Stimulated activated CD4-positive, alpha-beta T cell treated with anti-CD3 and anti-CD28 coated beads, TNF-alpha, amount 100 ng/mL, for 4 hours (primary cell): ENCODE data around the gene DUOXA2.
"Not testable (repeated sequence)": the region's sequence is repeated elsewhere in the genome, so short reads cannot be mapped to it uniquely, and the experiment has no call there.

ENCODE experiments used
- DNase-seq, 3 experiments: peaks; one replicate each; pipeline ENCODE4 v3.0.0-alpha.2; 2020; ENCODE audit warnings: low read depth in 3 of 3

DUOXA2 gene

DNA sequence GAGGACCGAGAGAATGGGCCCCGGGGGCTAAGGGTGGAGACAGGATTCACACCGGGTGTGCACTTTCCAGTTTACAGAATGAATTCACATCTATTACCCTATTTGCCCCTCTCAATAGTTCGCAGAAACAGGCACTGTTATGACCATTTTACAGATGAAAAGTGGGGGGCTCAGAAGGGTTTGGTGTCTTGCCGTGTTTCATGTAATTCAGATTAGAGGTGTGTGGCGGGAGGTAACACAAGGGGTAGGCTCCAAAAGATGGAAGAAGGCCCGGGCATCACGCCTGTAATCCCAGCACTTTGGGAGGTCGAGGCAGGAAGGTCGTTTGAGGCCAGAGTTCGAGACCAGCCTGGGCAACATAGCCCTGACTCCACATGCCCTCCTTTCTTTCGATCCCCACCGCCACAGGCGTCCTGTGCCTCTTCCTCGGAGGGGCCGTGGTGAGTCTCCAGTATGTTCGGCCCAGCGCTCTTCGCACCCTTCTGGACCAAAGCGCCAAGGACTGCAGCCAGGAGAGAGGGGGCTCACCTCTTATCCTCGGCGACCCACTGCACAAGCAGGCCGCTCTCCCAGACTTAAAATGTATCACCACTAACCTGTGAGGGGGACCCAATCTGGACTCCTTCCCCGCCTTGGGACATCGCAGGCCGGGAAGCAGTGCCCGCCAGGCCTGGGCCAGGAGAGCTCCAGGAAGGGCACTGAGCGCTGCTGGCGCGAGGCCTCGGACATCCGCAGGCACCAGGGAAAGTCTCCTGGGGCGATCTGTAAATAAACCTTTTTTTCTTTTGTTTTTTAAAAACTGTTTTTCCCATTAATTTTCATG is 3.4 kb downstream of the DUOXA2 start:
- no peak for DNase-seq

DNA sequence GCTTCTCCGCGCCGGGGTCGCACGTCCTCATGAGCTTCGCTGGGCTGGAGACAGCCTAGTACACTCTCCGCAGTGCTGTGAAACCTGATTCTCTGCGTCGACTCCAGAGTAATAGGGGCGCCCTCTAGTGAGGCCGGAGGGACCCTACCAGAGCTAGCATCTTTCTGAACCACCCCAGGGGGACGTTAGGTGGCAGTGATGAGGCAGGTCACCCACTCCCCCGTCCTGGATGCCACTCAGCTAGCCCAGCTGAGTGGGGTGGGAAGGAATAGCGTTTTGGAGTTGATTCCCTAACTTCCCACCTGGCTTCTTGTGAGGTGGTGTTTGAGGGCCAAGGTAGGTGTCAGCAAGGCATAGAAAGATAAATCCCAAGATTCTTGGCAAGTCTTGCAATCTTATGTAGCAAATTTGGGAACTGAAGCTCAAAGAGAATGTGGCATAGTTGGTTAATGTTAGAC is 4.0 kb downstream of the DUOXA2 start:
- DNase-seq, result peak; percentile 62 to 75 (median 65)

DNA sequence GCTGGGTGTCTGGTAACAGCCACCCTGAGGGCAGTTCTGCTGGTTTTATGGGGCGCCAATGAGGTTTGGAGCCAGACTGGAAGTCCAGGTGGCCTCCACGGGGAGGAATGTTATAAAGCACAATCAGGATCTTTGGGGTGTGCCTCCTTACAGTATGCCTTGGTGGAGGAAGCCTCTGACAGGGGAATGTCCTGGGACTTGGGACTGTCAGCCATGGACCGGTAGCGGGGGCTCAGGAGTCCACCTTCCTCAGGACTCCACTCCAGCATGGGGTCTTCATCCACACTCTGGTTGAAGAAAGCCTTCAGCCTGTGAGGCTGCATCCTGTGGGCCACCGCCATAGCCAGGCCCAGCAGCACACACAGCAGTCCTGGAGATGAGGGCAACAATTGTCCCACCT is 4.9 kb downstream of the DUOXA2 start:
- no peak for DNase-seq

DNA sequence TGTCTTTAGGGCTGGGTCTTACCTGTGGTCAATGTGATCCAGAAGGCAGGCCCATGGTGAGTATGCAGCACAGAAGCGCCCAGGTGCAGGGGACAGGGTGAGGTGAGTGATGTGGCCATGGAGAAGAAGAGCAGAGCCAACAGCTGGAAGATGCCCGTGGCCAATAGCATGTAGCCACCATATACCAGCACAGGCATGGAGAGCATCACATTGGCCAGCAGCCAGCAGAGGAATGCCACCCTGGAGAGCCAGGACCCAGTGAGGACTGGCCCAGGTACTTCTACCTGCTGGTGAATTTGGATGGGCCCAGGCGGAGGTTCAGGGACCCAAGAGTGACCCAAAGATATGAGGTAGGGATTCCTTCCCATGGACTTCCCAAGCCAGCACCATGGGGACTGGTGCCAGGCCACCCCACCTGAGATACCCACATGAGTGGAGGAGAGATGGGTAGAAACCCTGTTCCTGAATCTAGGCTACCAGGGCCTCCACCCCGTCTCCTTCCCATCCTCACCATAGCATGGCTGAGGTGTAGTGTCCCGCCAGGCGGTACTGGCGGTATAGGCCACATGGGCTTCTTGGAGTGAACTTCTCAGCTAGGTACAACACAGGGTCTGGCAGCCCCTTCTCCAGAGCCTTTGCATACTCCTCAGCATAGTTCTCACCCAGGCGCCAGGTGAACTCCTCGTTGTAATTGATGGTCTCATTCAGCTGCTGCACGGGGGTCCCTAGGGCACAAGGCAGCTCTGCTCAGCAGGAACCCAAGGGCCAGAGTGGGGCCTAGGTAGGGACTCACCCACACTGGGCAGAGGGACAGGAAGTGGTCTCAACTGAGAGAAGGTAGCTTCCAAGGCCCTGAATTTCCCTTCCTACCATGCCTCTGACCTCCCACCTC is 6.2 kb downstream of the DUOXA2 start:
- DNase-seq, result no peak

DNA sequence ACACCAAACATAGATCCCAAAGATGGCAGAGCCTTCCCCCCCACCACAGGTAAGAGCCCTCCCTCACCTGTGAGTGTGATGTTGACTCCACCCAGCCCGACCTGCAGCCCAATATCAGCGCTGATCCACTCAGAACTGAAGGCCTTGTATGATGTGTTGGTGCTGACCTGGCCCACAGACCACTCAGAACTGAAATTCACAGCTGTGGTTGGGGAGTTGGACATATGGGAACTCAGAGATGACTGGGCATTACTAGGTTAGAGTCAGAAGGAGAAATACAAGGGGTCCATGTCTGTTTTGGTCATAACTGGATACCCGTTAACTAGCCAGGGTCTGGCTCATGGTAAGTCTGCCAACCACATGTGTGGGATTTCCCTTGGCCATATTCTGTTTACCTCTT is 6.9 kb downstream of the DUOXA2 start:
- DNase-seq, result no peak

DNA sequence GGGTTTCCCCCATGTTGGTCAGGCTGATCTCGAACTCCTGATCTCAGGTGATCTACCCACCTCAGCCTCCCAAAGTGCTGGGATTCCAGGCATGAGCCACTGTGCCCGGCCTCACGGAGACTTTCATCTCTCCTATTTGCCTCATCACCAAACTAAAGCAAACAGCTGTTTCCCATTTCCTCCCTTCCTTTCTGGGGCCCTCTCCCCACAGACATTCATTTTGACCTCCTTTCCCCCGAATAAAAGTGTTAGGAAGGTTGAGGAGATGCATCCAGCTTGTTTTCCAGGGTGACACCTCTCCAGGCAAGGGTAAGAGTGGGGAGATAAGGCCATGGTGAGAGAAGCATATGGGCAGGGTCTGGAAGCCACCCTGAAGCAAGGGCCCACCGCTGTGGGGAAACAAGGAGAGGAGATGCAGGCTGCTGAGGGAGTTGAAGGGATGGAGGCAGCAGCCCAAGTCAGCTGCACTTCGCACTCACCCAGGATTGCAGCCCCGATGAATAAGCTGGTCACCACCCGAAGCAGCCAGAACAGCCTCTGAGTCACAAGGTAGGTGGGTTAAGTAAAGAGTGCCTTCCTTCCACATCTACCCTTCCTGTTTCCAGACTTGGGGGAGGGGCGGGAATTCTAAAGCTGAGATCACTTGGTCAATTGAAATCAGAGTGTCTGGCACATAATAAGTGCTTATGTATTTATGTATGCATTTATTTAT is 7.7 kb downstream of the DUOXA2 start:
- no peak for DNase-seq

DNA sequence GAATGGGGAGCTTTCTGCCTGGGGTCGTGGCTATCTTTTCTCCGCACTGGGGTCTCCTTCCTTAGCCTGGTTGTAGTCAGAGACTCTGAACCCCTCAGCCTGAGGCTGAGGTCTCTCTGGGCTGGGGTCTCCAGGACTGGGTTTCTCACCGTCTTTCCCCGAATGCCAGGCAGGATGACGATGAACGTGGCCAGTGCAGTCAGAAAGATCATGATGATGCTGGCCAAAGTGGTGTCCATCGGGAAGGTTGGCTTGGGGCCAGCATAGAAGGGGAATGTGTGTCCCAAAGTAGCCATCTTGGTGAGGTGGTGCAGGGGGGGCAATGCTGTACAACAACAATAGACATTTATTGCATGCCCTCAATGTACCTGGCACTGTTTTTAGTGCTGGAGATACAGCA is 8.6 kb downstream of the DUOXA2 start:
- no peak for DNase-seq

DNA sequence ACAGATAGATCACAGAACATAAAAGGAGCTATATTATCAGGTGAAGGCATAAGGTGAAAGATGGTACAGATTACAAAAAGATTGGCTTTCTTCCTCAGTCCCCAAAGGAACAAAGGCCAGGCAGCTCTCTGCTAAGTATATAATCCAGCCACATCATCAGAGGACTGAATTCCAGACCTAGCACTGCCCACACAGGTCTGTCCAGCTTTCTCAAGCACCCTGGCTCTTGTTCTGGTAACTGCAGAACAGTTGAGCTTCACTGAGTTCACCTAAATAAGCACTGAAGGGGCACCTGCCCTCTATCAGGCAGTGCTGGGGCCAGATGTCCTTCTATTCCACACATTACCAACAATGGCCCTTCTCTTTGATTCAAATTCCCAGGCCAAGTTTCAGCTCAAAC is 9.3 kb downstream of the DUOXA2 start:
- DNase-seq, result no peak

DNA sequence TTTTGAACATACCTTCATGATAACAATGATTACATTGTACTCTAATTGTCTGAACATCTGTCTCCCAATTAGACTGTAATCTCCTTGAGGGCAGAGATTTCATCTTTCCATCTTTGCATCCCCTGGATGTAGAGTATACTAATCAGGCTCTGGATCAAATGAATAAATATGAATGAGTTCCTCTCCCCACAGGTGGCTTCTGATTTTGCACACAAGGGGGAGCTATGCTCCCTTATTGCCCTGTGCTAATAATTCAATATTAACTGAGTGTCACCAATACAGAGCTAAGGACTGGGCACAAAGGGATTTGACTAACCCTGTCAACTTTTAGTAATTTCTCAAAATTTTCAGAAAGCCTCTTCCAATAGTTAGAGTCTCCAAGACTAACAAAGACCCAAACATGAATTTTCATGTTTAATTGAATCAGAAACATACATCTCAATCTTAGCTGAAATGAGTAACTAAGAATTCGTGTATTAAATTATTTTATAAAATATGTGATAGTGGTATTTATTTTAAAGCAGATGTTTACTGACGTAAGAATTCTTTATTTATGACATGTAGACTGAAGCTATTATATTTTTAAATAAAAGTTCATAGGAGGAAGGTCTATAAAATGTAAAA is 12.5 kb downstream of the DUOXA2 start:
- peak in 1 of 3 experiments; percentile 14 for DNase-seq

DNA sequence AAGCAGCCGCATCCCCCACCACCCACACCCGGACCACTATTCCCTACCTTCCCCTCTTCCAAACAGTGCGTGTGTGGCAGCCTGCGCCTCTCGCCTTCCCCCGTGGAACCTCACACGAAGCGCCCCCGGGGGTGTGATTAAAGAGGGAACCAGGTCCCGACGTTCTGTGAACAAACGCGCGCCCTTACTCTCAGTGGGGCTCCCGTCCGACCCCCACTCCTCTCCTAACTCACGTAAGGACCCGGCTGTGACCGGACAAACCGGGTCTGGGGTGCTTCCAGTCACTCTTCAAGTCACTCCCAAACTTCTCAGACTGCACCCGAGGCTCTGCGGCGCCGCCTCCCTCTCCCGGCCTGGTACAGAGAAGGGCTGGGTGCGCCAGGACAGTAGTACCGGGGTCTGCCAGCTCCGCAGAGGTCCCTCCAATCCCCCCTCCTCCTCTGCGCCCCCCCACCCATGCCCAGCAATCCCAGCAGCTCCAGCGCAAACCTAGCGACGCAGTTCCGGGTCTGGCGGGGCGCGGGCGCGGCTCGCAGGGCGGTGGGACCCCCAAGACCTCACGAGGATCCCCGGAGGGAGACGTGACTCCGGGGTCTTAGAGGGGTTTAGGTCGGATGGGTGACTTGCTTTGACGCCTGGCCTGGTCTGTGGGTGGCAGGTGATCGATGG is 15.0 kb downstream of the DUOXA2 start:
- DNase-seq, result no peak

DNA sequence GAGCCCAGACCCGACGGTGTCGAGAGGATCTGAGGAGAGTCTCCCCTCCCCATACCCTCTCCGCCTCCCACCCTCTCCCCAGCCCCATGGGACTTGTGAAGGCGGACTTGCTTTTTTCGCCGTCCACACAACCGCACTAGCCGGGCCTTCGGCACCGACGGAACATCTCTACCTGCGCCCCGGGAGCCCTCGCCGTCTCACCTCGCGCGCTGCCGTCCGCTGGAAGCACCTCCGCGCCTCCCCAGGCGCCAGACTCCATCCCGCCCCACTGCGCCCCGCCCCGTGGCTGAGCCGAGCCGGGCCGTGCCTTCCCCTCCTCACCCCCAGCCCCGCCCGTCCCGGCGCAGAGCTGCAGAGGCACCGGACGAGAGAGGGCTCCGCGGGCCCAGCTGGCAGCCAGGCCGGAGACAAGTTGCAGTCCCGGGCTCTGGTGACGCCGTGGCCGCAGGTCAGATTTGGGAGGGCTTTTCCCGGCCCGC is 15.6 kb downstream of the DUOXA2 start, which contains the start of the genes DUOX1 and DUOXA1:
Gene DUOX1 (plus strand): TSS at position 344 of the 479 bp plus-strand sequence. CDS start 1,973 bp downstream, outside the sequence.
Gene DUOXA1 (minus strand): TSS at position 229 of the 479 bp plus-strand sequence. CDS start 6,865 bp downstream, outside the sequence.
- DNase-seq, result no peak

DNA sequence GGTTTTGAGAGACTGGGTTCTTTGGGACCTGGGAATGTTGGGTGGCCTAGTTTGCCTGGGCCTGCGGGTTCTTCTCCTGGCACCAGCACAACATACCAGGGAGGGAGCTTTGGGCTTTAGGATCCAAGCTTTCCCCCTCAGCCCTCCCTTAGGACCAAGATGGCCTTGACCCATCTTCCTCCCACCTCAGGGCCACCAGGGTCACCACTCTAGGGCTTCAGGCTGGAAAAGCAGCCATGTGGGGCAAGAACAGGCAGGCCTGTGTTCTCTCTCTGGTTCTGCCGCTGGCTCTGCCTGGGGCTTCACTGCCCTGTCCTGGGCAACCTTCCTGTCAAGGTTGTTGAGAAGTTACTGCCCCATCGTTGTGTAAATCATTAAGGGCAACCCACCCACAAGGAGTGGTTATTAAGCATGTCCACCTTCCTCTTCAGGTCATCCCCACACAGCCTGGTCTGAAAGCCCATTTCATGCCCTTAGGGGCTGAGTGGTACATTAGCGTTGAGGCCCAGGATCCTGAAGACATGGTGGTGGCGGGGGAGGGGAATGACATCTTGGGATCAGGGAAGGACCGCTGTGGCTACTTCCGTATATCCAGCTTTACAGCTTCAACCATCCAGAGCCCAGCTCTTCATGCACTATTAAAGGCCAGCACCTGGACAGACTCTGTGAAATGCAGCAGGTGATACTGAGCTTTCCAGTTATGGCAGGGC is 16.3 kb downstream of the DUOXA2 start:
- DNase-seq, result no peak

DNA sequence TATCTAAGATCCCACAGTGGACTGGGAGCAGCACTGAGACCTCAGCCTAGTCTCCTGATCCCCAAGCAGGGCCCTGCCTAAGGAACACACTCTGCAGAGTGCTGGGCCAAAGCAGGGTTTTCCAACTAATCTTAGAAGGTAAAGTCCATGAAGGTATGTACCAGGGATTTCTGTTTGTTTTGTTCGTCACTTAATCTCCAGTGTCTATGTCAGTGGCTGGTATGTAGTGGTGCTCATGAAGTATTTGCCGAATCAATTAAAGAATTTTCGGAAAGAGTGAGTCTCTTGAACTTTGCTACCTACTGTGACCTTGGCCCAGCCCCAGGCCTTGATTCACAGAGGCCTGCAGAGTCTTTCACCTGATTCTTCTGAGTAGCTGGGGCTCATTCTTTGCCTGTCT is 17.4 kb downstream of the DUOXA2 start:
- no peak for DNase-seq

DNA sequence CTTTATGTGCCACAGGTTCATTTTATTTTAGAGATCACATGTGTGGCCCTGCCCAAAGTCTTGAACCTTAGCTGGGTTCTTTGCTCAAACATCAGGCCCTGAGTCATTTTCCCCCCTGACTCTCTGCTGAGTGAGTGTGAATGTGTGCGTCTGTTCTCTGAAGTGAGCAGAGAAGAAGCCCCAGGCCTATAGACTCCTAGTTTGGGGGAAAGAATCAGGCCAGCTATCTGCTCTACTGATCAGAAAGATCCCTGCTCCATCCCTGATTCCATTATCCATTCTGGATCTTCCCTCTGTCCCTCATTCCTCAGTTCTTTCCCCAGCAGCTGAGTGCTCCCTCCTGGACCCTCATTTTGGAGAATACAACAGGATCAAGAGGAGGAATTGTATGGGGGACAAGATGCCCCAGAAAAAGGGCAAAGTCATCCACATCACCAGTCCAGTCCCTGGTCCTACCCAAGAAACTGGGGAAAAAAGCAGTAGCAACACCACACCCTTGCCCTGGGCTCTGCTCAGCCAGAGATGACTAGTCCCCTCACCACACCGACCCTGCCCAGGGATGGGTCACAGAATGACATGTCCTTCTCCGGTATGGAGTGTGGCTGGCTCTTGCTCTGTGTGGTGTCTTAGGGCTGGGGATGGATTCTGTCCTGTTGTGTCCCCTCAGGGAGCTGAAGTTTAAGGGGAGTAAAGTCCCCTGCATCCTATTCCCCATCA is 18.9 kb downstream of the DUOXA2 start:
- DNase-seq, result no peak

DNA sequence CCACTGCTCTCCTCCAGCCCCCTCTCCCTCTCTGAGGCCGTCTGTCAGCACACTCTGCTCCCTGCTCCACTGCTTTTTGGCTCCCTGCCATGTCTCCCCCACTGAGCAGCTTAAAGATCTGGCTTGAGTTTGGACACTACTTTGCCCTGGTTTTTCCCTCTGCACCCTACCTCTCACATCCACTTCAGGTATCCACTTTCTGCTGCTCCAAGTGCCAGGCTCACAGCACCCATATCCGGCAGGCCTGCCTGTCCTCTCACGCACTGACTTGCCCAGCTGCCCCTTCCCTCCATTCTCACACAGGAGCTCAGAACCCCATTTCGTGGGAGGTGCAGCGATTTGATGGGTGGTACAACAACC is 19.4 kb downstream of the DUOXA2 start:
- no peak for DNase-seq

DNA sequence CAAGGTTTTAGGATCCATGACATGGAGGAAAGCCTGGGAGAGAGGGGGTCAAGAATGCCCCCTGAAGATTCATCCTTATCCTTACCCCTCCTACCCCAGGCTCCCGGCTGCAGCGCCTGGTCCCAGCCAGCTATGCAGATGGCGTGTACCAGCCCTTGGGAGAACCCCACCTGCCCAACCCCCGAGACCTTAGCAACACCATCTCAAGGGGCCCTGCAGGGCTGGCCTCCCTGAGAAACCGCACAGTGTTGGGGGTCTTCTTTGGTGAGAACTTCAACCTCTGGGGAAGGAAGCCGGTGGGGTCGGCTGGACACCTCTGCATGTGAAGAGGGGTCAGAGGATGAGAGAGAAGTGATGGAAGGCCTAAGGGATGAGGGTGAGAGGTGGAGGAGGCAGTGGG is 19.9 kb downstream of the DUOXA2 start:
- no peak for DNase-seq

DNA sequence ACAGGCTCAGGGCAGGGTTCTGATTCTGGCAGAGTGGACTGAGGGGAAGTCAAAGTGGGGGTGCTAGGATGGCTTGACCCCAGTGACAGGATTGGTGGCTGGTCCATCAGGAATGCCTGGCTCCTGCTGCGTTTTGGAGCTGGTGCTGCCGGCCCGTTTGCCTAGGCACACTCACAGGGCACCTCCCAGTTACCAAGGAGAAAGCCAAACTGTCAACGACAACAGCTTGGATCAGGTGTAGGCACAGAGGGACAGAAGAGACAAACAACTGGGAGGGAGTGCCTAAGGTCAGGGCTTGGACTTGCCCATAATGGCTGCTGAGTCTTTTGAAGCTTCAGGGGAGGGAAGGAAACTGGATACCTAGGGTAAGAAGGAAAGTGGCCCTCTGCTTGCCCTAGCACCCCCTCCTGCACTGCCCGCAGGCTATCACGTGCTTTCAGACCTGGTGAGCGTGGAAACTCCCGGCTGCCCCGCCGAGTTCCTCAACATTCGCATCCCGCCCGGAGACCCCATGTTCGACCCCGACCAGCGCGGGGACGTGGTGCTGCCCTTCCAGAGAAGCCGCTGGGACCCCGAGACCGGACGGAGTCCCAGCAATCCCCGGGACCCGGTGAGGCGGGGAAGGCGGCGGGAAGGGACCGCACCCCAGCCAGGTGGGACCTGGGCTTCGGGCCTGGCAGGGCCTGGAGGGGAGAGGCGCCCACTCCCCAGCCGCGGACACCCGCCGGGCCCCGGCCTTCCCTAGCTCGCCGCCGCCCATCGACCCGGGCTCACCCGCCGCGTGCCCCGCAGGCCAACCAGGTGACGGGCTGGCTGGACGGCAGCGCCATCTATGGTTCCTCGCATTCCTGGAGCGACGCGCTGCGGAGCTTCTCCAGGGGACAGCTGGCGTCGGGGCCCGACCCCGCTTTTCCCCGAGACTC is 20.8 kb downstream of the DUOXA2 start:
- no peak for DNase-seq

DNA sequence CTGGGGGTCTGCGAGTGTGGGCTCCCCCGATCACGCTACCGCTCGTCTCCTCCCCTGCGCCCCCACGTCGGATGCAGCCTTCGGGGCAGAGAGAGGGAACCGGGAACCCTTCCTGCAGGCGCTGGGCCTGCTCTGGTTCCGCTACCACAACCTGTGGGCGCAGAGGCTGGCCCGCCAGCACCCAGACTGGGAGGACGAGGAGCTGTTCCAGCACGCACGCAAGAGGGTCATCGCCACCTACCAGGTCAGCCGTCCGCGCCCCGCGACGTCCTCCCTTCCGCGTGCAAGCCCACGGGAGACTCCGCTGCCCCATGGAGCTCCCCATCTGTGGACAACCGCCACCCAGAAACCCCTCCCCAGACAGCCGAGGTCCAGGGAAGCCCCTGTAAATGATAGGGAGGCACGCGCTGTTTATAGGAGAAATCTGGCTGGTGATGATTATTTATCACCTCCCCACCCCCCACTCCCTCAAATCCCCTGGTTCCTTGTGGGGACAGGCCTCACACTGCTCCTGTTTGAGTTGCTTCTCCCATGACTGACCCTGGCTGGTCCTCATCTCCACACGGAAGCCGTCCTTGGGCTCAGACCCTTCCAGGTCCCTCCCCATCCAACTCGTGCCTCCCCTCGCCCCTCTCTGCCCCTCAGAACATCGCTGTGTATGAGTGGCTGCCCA is 21.7 kb downstream of the DUOXA2 start:
- DNase-seq, result not testable (repeated sequence)
